ENCODE results near the gene TUSC1.
"Not testable (repeated sequence)": the region's sequence is repeated elsewhere in the genome, so short reads cannot be mapped to it uniquely, and the experiment has no call there.

The TUSC1 gene

DNA sequence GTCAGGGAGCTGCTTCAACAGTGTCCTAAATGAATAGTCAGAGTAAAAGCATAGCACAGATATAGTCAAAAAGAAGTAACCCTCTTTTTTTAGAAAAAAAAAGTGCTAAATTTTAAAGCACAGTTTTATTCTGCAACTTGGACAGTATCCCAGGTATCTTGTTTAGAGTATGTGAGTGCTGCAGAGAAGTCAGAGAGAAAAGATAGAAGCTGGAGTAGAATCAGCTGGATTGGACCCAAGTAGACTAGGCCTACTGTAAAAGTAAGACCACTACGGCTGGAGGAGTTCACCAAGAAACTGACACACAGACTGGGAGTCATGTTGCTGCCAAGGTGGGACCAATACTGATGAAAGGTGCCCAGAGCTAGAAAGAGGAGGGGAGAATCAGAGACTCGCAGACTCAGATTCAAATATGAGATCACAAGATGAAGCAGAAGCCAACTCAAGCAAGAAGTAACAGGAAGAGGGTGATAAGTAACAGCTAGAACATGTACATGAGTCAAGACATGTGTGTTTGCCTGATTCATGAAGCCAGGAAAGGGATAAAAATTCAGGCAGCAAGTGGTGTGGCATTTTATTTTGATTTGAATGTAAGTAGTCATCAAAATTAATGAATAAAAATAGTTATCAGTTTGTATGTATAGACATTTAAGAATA, 25.6 kb upstream of the TUSC1 start:
- DNase-seq (ENCODE audit: low read depth in 2 of 2): peak; percentile 36 to 39
- TF ChIP-seq, protein P1, sequence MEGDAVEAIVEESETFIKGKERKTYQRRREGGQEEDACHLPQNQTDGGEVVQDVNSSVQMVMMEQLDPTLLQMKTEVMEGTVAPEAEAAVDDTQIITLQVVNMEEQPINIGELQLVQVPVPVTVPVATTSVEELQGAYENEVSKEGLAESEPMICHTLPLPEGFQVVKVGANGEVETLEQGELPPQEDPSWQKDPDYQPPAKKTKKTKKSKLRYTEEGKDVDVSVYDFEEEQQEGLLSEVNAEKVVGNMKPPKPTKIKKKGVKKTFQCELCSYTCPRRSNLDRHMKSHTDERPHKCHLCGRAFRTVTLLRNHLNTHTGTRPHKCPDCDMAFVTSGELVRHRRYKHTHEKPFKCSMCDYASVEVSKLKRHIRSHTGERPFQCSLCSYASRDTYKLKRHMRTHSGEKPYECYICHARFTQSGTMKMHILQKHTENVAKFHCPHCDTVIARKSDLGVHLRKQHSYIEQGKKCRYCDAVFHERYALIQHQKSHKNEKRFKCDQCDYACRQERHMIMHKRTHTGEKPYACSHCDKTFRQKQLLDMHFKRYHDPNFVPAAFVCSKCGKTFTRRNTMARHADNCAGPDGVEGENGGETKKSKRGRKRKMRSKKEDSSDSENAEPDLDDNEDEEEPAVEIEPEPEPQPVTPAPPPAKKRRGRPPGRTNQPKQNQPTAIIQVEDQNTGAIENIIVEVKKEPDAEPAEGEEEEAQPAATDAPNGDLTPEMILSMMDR (IDR thresholded peaks at IDR 0.05; ENCODE audit: low read depth, low read length): no peak
- no peak overlapping the region for H3K4me3 ChIP-seq (replicated peaks in 1 of 2; ENCODE audit: low read depth in 2 of 2, low read length in 2 of 2)

DNA sequence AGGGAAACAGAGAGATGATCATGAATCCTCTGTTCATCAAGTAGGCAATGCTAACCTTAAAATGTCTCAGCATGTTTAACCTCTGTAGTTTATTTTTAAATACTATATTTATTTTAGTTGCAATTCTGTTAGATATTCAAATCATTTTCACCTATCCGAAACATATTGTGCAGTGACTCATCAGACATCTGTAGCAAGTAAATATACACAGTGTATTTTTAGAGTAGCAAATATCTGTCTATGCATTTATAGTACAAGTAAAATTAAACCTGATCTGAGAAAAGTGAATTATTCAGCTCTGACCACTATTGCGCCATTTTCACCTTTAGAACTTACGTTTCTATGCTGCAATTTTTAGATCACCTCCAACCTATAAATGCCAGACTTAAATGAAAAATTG, 24.3 kb upstream of the TUSC1 start:
- TF ChIP-seq, protein P1 (IDR thresholded peaks at IDR 0.05; ENCODE audit: low read depth, low read length): no peak
- no peak for DNase-seq (ENCODE audit: low read depth in 2 of 2)
- no peak overlapping the region for H3K4me3 ChIP-seq (replicated peaks in 1 of 2; ENCODE audit: low read depth in 2 of 2, low read length in 2 of 2)

- peak in 1 of 2 donors; percentile 50 for DNase-seq (ENCODE audit: low read depth in 2 of 2)
- H3K4me3 ChIP-seq (replicated peaks in 1 of 2; ENCODE audit: low read depth in 2 of 2, low read length in 2 of 2): not testable (repeated sequence)
These were observed 22.7 kb upstream of the TUSC1 start for GRCh38 chr9:25700899-25701298.

GRCh38 chr9:25700430-25700829, 22.2 kb upstream of the TUSC1 start:
- H3K4me3 ChIP-seq (replicated peaks in 1 of 2; ENCODE audit: low read depth in 2 of 2, low read length in 2 of 2): no peak overlapping the region
- TF ChIP-seq, protein P1 (IDR thresholded peaks at IDR 0.05; ENCODE audit: low read depth, low read length): no peak
- DNase-seq (ENCODE audit: low read depth in 2 of 2): no peak

GRCh38 chr9:25691786-25692185, 13.5 kb upstream of the TUSC1 start:
- peak in 1 of 2 donors; percentile 30 for DNase-seq (ENCODE audit: low read depth in 2 of 2)
- H3K4me3 ChIP-seq (replicated peaks in 1 of 2; ENCODE audit: low read depth in 2 of 2, low read length in 2 of 2): no peak overlapping the region
- TF ChIP-seq, protein P1 (IDR thresholded peaks at IDR 0.05; ENCODE audit: low read depth, low read length): no peak

DNA sequence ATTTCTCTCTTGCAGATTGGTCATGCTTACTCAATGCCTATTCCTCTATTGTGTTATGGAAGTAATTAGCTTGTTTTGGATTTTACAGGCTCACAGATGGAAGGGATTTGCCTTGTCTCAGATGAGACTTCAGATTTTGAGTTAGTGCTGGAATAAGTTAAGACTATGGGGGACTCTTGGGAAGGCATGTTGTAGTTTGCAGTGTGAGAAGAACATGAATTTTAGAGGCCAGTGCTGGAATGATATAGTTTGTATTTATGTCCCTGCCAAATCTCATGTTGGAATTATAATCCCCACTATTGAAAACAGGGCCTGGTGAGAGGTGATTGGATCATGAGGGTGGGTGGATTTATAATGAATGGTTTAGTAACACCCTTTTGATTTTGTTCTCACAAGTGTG, 6.1 kb upstream of the TUSC1 start:
- TF ChIP-seq, protein P1 (IDR thresholded peaks at IDR 0.05; ENCODE audit: low read depth, low read length): no peak
- no peak for DNase-seq (ENCODE audit: low read depth in 2 of 2)
- no peak overlapping the region for H3K4me3 ChIP-seq (replicated peaks in 1 of 2; ENCODE audit: low read depth in 2 of 2, low read length in 2 of 2)

DNA sequence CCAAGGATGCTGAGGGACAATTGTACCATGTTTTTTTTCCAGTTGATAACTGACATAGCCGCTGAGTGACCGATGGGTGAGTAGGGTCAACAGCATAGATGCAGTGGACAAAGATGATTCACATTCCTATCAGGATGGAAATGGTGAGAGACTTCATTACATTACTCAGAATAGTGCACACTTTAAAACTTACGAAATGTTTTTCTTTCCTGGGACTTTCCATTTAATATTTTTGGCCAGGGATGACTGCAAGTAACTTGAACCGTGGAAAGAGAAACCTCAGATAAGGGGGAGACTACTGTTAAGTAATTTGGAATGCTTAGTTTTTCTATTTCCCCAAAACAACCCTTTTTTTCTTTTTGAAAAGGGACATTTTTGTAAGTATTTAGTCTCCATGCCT, 3.0 kb upstream of the TUSC1 start:
- no peak overlapping the region for H3K4me3 ChIP-seq (replicated peaks in 1 of 2; ENCODE audit: low read depth in 2 of 2, low read length in 2 of 2)
- TF ChIP-seq, protein P1 (IDR thresholded peaks at IDR 0.05; ENCODE audit: low read depth, low read length): no peak
- peak; percentile 77 to 78 for DNase-seq (ENCODE audit: low read depth in 2 of 2)
